K562 (cell line): ENCODE results near the gene EGFL7. TPM values are rescaled to one million over a fixed set of nuclear protein-coding genes. Genes with fewer than 3 reads are reported as not detected.

ENCODE experiments used
- CC2D1A ChIP-seq: fragments of 450-650 bp; IDR thresholded peaks from 2 replicates; pipeline ENCODE4 v1.6.1; 2017; ENCODE audit warnings: mild to moderate bottlenecking
- DDX20 ChIP-seq: fragments of 450-650 bp; IDR thresholded peaks from 2 replicates; pipeline ENCODE4 v1.6.1; 2016; ENCODE audit warnings: missing genetic modification characterization, low read depth, mild to moderate bottlenecking, missing compliant biosample characterization, moderate library complexity
- GTF2F1 ChIP-seq: IDR thresholded peaks from 2 replicates; pipeline ENCODE4 v1.6.1; 2011; ENCODE audit warnings: low read depth, low read length, improper control_type of control experiment
- HDAC8 ChIP-seq: fragments of 450-650 bp; IDR thresholded peaks from 2 replicates; pipeline ENCODE4 v1.6.1; 2016; ENCODE audit warnings: mild to moderate bottlenecking, missing genetic modification characterization, moderate library complexity, missing compliant biosample characterization
- HIVEP1 ChIP-seq: fragments of 250-450 bp; sonication (Bioruptor Pico); IDR thresholded peaks from 2 replicates; pipeline ENCODE4 v1.4.0; 2020; ENCODE audit warnings: mild to moderate bottlenecking
- MAFF ChIP-seq: IDR thresholded peaks from 2 replicates; pipeline ENCODE4 v1.6.1; 2012; ENCODE audit warnings: low read length, improper control_type of control experiment
- NFIX ChIP-seq: fragments of 250-450 bp; sonication (Bioruptor Pico); IDR thresholded peaks from 2 replicates; pipeline ENCODE4 v1.4.0; 2020; ENCODE audit warnings: low read depth, mild to moderate bottlenecking, moderate library complexity
- PHF8 ChIP-seq: fragments of 200-600 bp; sonication (generic); IDR thresholded peaks from 2 replicates; pipeline ENCODE4 v1.6.1; 2012; ENCODE audit warnings: mixed run types, mild to moderate bottlenecking, inconsistent platforms, low read length, moderate library complexity, borderline replicate concordance
- RFX1 ChIP-seq: fragments of 450-650 bp; IDR thresholded peaks from 2 replicates; pipeline ENCODE4 v1.6.1; 2016; ENCODE audit warnings: mild to moderate bottlenecking, moderate library complexity
- SMC3 ChIP-seq: conservative IDR thresholded peaks from 2 replicates; pipeline ENCODE4 v1.6.1; 2011; ENCODE audit warnings: low read depth, low read length, improper control_type of control experiment; ENCODE audit not compliant: insufficient read depth
- YY1 ChIP-seq, 3 experiments: IDR thresholded peaks; 2 replicates each; pipeline ENCODE4 v1.6.1; 2011; ENCODE audit warnings: low read length in 2 of 3, mild to moderate bottlenecking in 2 of 3, moderate library complexity in 2 of 3, borderline replicate concordance in 1 of 3, control low read depth in 1 of 3, low read depth in 1 of 3; ENCODE audit not compliant: insufficient read depth in 3 of 3, insufficient replicate concordance in 2 of 3, control insufficient read depth in 1 of 3, insufficient read length in 1 of 3; ENCODE audit errors: extremely low read depth in 1 of 3
- ZKSCAN1 ChIP-seq: fragments of 150-350 bp; IDR thresholded peaks from 2 replicates; pipeline ENCODE4 v1.6.1; 2016; ENCODE audit warnings: low read depth, low read length
- ZNF165 ChIP-seq: fragments of 250-450 bp; sonication (Bioruptor Pico); IDR thresholded peaks from 2 replicates; pipeline ENCODE4 v1.4.0; 2020; ENCODE audit warnings: borderline replicate concordance
- ZNF436 ChIP-seq: fragments of 250-450, 450-650 bp; sonication (Bioruptor Pico); formaldehyde crosslinking; IDR thresholded peaks from 2 replicates; pipeline ENCODE4 v1.7.0; 2020; ENCODE audit warnings: mild to moderate bottlenecking
- polyA plus RNA-seq, 8 experiments: library from polyadenylated mRNA; depleted of rRNA in 4 of 8; stranded (reverse) in 5 of 8; unstranded in 3 of 8; fragments of >200 nt; fragmentation: Nextera tagmentation in 2 of 8; fragmentation: Illumina TruSeq in 1 of 8; extraction: Ambion mirVana in 2 of 8; extraction: Trizol in 1 of 8; gene quantifications; 2 replicates each; pipeline versions ENCODE4 v1.2.1 to v1.2.3, GENCODE V29; 2011 to 2014; ENCODE audit warnings: inconsistent platforms in 1 of 8, missing spikeins in 1 of 8
- total RNA-seq, 7 experiments: library from RNA; depleted of rRNA in 6 of 7; stranded (reverse); fragments of >200 nt in 6 of 7; fragmentation: Illumina TruSeq in 2 of 7; extraction: Trizol in 2 of 7; gene quantifications; 2 replicates each; pipeline versions ENCODE4 v1.2.1 to v1.2.3, GENCODE V29; 2011 to 2021; ENCODE audit warnings: low replicate concordance in 1 of 7
- TF ChIP-seq, protein P1 (sequence below): fragments of 450-650 bp; formaldehyde crosslinking; IDR thresholded peaks from 2 replicates; pipeline ENCODE4 v1.4.0; 2020; ENCODE audit warnings: mild to moderate bottlenecking
- TF ChIP-seq, protein P2 (sequence below): sonication (generic); formaldehyde crosslinking; IDR thresholded peaks from 2 replicates; pipeline ENCODE4 v1.8.0; 2022; ENCODE audit warnings: mild to moderate bottlenecking, missing genetic modification reagents
- TF ChIP-seq, protein P3 (sequence below): sonication (generic); formaldehyde crosslinking; IDR thresholded peaks from 2 replicates; pipeline ENCODE4 v1.8.0; 2022; ENCODE audit warnings: missing genetic modification reagents, mild to moderate bottlenecking, borderline replicate concordance
- TF ChIP-seq, protein P4 (sequence below): fragments of 450-650 bp; formaldehyde crosslinking; IDR thresholded peaks from 2 replicates; pipeline ENCODE4 v1.4.0; 2022; ENCODE audit warnings: missing genetic modification characterization
- TF ChIP-seq, protein P5 (sequence below): fragments of 450-650 bp; formaldehyde crosslinking; IDR thresholded peaks from 2 replicates; pipeline ENCODE4 v1.4.0; 2022; ENCODE audit warnings: mild to moderate bottlenecking, moderate library complexity
- TF ChIP-seq, protein P6 (sequence below): fragments of 200-800 bp; sonication (Bioruptor generic); IDR thresholded peaks from 2 replicates; pipeline ENCODE4 v1.6.1; 2017; ENCODE audit warnings: missing genetic modification characterization, missing compliant biosample characterization

The EGFL7 gene
- total and polyA plus RNA-seq, 9 of the 15 experiments (the other 6 are each of a cell fraction or from before 2014, with no cell fraction given), result 1.5 to 286 (median 55.5) TPM

DNA sequence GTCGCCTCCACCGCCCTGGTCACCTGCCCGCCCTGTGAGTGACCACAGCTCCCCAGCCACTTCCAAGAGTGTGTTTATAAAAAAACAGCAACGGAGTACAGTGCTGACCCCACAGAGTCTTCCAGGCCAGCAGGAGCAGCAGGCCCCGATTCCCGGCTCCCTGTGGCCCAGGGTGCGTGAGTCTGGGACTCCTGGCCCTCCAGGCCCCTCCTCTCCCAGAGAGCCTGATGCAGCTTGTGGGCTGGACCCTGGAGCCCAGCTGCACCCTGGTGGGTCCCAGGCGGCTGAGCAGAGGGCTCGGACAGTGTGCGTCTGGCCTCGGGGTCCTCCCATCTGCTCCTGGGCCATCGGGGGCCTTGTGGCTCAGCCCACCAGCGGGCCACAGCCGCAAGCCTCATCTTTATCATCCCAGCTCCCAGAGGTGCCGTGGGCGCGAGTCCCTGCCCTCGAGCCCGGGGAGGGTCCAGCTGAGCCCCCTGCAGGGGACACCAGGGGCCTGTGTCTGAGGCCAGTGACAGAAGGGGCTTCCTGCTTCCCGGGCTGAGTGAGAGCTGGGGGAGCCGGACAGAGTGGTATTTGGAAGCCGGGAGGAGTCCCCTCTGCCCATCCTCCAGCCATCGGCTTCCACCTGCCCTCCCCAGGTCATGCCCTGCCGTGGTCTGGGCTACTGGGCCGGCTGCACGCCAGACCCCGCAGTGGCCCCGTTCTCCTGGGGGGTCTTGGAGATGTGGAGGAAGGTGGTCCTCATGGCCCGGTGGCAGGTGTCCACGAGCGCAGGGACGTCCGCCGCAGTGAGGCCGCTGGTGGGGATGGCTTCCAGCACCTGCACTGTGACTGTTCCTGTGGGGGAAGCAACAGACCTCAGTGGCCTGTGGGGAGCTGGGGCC, 10.6 kb downstream of the EGFL7 start (continued):
- TF ChIP-seq, protein P1, sequence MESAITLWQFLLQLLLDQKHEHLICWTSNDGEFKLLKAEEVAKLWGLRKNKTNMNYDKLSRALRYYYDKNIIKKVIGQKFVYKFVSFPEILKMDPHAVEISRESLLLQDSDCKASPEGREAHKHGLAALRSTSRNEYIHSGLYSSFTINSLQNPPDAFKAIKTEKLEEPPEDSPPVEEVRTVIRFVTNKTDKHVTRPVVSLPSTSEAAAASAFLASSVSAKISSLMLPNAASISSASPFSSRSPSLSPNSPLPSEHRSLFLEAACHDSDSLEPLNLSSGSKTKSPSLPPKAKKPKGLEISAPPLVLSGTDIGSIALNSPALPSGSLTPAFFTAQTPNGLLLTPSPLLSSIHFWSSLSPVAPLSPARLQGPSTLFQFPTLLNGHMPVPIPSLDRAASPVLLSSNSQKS (CRISPR knock-in tag), result 0 out of 2 replicates have a peak, but pooled peaks have one; percentile 15
- TF ChIP-seq GTF2F1 (no peak), HIVEP1 (CRISPR knock-in tag) (no peak; the same call in 1 of the 2 replicates), SMC3 (no peak), CC2D1A (no peak), HDAC8 (tag) (no peak), YY1 (IDR thresholded peaks at IDR 0.05; ENCODE audit: borderline replicate concordance in 1 of 3, control insufficient read depth in 1 of 3, extremely low read depth in 1 of 3, insufficient read depth in 3 of 3, insufficient read length in 1 of 3, insufficient replicate concordance in 2 of 3, low read depth in 1 of 3, low read length in 2 of 3) (no peak), NFIX (no peak), ZNF165 (CRISPR knock-in tag) (no peak), MAFF (no peak), ZKSCAN1 (no peak), DDX20 (tag) (no peak), ZNF436 (CRISPR knock-in tag) (peak; percentile 32; the same call in 1 of the 2 replicates), RFX1 (no peak), PHF8 (no peak; the same call in 1 of the 2 replicates)
- TF ChIP-seq, protein P2, sequence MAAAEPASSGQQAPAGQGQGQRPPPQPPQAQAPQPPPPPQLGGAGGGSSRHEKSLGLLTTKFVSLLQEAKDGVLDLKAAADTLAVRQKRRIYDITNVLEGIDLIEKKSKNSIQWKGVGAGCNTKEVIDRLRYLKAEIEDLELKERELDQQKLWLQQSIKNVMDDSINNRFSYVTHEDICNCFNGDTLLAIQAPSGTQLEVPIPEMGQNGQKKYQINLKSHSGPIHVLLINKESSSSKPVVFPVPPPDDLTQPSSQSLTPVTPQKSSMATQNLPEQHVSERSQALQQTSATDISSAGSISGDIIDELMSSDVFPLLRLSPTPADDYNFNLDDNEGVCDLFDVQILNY (CRISPR knock-in tag), result no peak
- TF ChIP-seq, protein P3, sequence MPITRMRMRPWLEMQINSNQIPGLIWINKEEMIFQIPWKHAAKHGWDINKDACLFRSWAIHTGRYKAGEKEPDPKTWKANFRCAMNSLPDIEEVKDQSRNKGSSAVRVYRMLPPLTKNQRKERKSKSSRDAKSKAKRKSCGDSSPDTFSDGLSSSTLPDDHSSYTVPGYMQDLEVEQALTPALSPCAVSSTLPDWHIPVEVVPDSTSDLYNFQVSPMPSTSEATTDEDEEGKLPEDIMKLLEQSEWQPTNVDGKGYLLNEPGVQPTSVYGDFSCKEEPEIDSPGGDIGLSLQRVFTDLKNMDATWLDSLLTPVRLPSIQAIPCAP (CRISPR knock-in tag), result no peak
- TF ChIP-seq, protein P4, sequence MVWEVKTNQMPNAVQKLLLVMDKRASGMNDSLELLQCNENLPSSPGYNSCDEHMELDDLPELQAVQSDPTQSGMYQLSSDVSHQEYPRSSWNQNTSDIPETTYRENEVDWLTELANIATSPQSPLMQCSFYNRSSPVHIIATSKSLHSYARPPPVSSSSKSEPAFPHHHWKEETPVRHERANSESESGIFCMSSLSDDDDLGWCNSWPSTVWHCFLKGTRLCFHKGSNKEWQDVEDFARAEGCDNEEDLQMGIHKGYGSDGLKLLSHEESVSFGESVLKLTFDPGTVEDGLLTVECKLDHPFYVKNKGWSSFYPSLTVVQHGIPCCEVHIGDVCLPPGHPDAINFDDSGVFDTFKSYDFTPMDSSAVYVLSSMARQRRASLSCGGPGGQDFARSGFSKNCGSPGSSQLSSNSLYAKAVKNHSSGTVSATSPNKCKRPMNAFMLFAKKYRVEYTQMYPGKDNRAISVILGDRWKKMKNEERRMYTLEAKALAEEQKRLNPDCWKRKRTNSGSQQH (CRISPR knock-in tag), result 0 out of 2 replicates have a peak, but pooled peaks have one; percentile 25
- TF ChIP-seq, protein P5, sequence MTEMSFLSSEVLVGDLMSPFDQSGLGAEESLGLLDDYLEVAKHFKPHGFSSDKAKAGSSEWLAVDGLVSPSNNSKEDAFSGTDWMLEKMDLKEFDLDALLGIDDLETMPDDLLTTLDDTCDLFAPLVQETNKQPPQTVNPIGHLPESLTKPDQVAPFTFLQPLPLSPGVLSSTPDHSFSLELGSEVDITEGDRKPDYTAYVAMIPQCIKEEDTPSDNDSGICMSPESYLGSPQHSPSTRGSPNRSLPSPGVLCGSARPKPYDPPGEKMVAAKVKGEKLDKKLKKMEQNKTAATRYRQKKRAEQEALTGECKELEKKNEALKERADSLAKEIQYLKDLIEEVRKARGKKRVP, result peak; percentile 53
- TF ChIP-seq, protein P6, sequence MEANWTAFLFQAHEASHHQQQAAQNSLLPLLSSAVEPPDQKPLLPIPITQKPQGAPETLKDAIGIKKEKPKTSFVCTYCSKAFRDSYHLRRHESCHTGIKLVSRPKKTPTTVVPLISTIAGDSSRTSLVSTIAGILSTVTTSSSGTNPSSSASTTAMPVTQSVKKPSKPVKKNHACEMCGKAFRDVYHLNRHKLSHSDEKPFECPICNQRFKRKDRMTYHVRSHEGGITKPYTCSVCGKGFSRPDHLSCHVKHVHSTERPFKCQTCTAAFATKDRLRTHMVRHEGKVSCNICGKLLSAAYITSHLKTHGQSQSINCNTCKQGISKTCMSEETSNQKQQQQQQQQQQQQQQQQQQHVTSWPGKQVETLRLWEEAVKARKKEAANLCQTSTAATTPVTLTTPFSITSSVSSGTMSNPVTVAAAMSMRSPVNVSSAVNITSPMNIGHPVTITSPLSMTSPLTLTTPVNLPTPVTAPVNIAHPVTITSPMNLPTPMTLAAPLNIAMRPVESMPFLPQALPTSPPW (CRISPR knock-in tag), result no peak
